Measurements from ENCODE around the gene CEP152. TPM values are rescaled to one million over a fixed set of nuclear protein-coding genes. Genes with fewer than 3 reads are reported as not detected.
"Not testable (repeated sequence)": the region's sequence is repeated elsewhere in the genome, so short reads cannot be mapped to it uniquely, and the experiment has no call there.

The CEP152 gene
- total RNA-seq, 5 donors from 2014 or later (not counting 1 experiment from before 2014, with no cell fraction given), result 6.6 to 11.4 (median 10.3) TPM

- Mint-ChIP-seq H3K27me3 (no peaks in the 10 kb centered on the region), H3K36me3 (peaks cover 36% of the 10 kb centered on the region), H3K4me1 (peaks cover 13 to 30% (median 18%) of the 10 kb centered on the region in 3 donors), H3K4me3 (no peak overlapping the region), H3K27ac (peak overlapping the region in 1 of 2 donors; percentile 69), H3K9me3 (no peaks in the 10 kb centered on the region)
- ATAC-seq (replicated peaks in 1 of 4), result peak in 2 of 4 experiments; percentile 43 to 70
- H3K4me3 ChIP-seq (ENCODE audit: control insufficient read depth in 1 of 2, extremely low read depth in 1 of 2, low read length in 1 of 2), result no peak overlapping the region
- H3K4me1 ChIP-seq (ENCODE audit: control insufficient read depth in 1 of 2, extremely low read depth in 1 of 2, insufficient read depth in 2 of 2, low read length in 2 of 2), result no peaks in the 10 kb centered on the region
- no peaks in the 10 kb centered on the region for H3K27me3 ChIP-seq (replicated peaks in 1 of 2; ENCODE audit: control insufficient read depth in 2 of 2, extremely low read depth in 1 of 2, insufficient read depth in 2 of 2, low read length in 1 of 2)
- 29% methylated on average over 1 of the region's 3 CpGs for WGBS (ENCODE audit: insufficient coverage)
- no peaks in the 10 kb centered on the region for H3K9me3 ChIP-seq
- CTCF ChIA-PET, result no interaction called here
- peaks cover 0 to 9% of the 10 kb centered on the region in 2 donors for H3K36me3 ChIP-seq (ENCODE audit: control insufficient read depth in 2 of 2, extremely low read depth in 1 of 2, insufficient read depth in 1 of 2, low read length in 1 of 2)
- no peak for DNase-seq
- POLR2A ChIA-PET, result no interaction called here
- no peak overlapping the region for H3K27ac ChIP-seq (ENCODE audit: low read length)
Measured at GRCh38 chr15:48796930-48797329, 13.9 kb downstream of the CEP152 start.

GRCh38 chr15:48796521-48796920 is 14.3 kb downstream of the CEP152 start:
- Histone ChIP-seq H3K27me3 (replicated peaks in 1 of 2; ENCODE audit: control insufficient read depth in 2 of 2, extremely low read depth in 1 of 2, insufficient read depth in 2 of 2, low read length in 1 of 2) (no peaks in the 10 kb centered on the region), H3K4me3 (ENCODE audit: control insufficient read depth in 1 of 2, extremely low read depth in 1 of 2, low read length in 1 of 2) (no peak overlapping the region), H3K4me1 (ENCODE audit: control insufficient read depth in 1 of 2, extremely low read depth in 1 of 2, insufficient read depth in 2 of 2, low read length in 2 of 2) (no peaks in the 10 kb centered on the region), H3K9me3 (no peaks in the 10 kb centered on the region), H3K27ac (ENCODE audit: low read length) (no peak overlapping the region), H3K36me3 (ENCODE audit: control insufficient read depth in 2 of 2, extremely low read depth in 1 of 2, insufficient read depth in 1 of 2, low read length in 1 of 2) (peaks cover 0 to 9% of the 10 kb centered on the region in 2 donors)
- H3K4me3 Mint-ChIP-seq, result no peak overlapping the region
- H3K9me3 Mint-ChIP-seq, result no peaks in the 10 kb centered on the region
- H3K27ac Mint-ChIP-seq, result peak overlapping the region in 1 of 2 donors; percentile 69
- H3K36me3 Mint-ChIP-seq, result peaks cover 36% of the 10 kb centered on the region
- H3K4me1 Mint-ChIP-seq, result peaks cover 13 to 30% (median 18%) of the 10 kb centered on the region in 3 donors
- ATAC-seq (replicated peaks in 1 of 4) (no peak), DNase-seq (no peak)
- H3K27me3 Mint-ChIP-seq, result no peaks in the 10 kb centered on the region
- CTCF ChIA-PET, result no interaction called here
- POLR2A ChIA-PET, result no interaction called here
- no CpG with 5 or more reads among the region's 3 CpGs for WGBS (ENCODE audit: insufficient coverage)

- Mint-ChIP-seq H3K9me3 (no peaks in the 10 kb centered on the region), H3K4me3 (no peak overlapping the region), H3K27ac (no peak overlapping the region), H3K27me3 (no peaks in the 10 kb centered on the region), H3K36me3 (peaks cover 38% of the 10 kb centered on the region), H3K4me1 (peaks cover 13 to 25% (median 13%) of the 10 kb centered on the region in 3 donors)
- ChIA-PET POLR2A (no interaction called here), CTCF (no interaction called here)
- Histone ChIP-seq H3K4me1 (ENCODE audit: control insufficient read depth in 1 of 2, extremely low read depth in 1 of 2, insufficient read depth in 2 of 2, low read length in 2 of 2) (no peaks in the 10 kb centered on the region), H3K36me3 (ENCODE audit: control insufficient read depth in 2 of 2, extremely low read depth in 1 of 2, insufficient read depth in 1 of 2, low read length in 1 of 2) (peaks cover 0 to 9% of the 10 kb centered on the region in 2 donors), H3K9me3 (no peaks in the 10 kb centered on the region), H3K27ac (ENCODE audit: low read length) (no peak overlapping the region), H3K4me3 (ENCODE audit: control insufficient read depth in 1 of 2, extremely low read depth in 1 of 2, low read length in 1 of 2) (no peak overlapping the region), H3K27me3 (replicated peaks in 1 of 2; ENCODE audit: control insufficient read depth in 2 of 2, extremely low read depth in 1 of 2, insufficient read depth in 2 of 2, low read length in 1 of 2) (no peaks in the 10 kb centered on the region)
- ATAC-seq (replicated peaks in 1 of 4), result no peak
- 83% methylated on average over 1 of the region's 3 CpGs for WGBS (ENCODE audit: insufficient coverage)
- DNase-seq, result no peak
Measured at GRCh38 chr15:48795901-48796300, 15.0 kb downstream of the CEP152 start.

- Histone ChIP-seq H3K9me3 (no peaks in the 10 kb centered on the region), H3K36me3 (ENCODE audit: control insufficient read depth in 2 of 2, extremely low read depth in 1 of 2, insufficient read depth in 1 of 2, low read length in 1 of 2) (peaks cover 3 to 14% of the 10 kb centered on the region in 2 donors), H3K4me3 (ENCODE audit: control insufficient read depth in 1 of 2, extremely low read depth in 1 of 2, low read length in 1 of 2) (no peak overlapping the region), H3K4me1 (ENCODE audit: control insufficient read depth in 1 of 2, extremely low read depth in 1 of 2, insufficient read depth in 2 of 2, low read length in 2 of 2) (no peaks in the 10 kb centered on the region), H3K27me3 (replicated peaks in 1 of 2; ENCODE audit: control insufficient read depth in 2 of 2, extremely low read depth in 1 of 2, insufficient read depth in 2 of 2, low read length in 1 of 2) (no peaks in the 10 kb centered on the region), H3K27ac (ENCODE audit: low read length) (no peak overlapping the region)
- DNase-seq (no peak), ATAC-seq (replicated peaks in 1 of 4) (no peak)
- Mint-ChIP-seq H3K4me3 (no peak overlapping the region), H3K4me1 (peaks cover 13 to 25% (median 13%) of the 10 kb centered on the region in 3 donors), H3K9me3 (no peaks in the 10 kb centered on the region), H3K27me3 (no peaks in the 10 kb centered on the region), H3K36me3 (peaks cover 48% of the 10 kb centered on the region), H3K27ac (peak overlapping the region in 1 of 2 donors; percentile 62)
- POLR2A ChIA-PET, result no interaction called here
- WGBS (ENCODE audit: insufficient coverage), result no CpG with 5 or more reads among the region's 2 CpGs
- CTCF ChIA-PET, result no interaction called here
Measured at GRCh38 chr15:48794697-48795134, 16.2 kb downstream of the CEP152 start.

GRCh38 chr15:48792408-48792807 is 18.5 kb downstream of the CEP152 start:
- Histone ChIP-seq H3K4me3 (ENCODE audit: control insufficient read depth in 1 of 2, extremely low read depth in 1 of 2, low read length in 1 of 2) (no peak overlapping the region), H3K4me1 (ENCODE audit: control insufficient read depth in 1 of 2, extremely low read depth in 1 of 2, insufficient read depth in 2 of 2, low read length in 2 of 2) (no peaks in the 10 kb centered on the region), H3K27me3 (replicated peaks in 1 of 2; ENCODE audit: control insufficient read depth in 2 of 2, extremely low read depth in 1 of 2, insufficient read depth in 2 of 2, low read length in 1 of 2) (no peaks in the 10 kb centered on the region), H3K9me3 (no peaks in the 10 kb centered on the region), H3K36me3 (ENCODE audit: control insufficient read depth in 2 of 2, extremely low read depth in 1 of 2, insufficient read depth in 1 of 2, low read length in 1 of 2) (peaks cover 6 to 21% of the 10 kb centered on the region in 2 donors), H3K27ac (ENCODE audit: low read length) (no peak overlapping the region)
- Mint-ChIP-seq H3K36me3 (peaks cover 62% of the 10 kb centered on the region), H3K27ac (no peak overlapping the region), H3K4me1 (peaks cover 4 to 18% (median 11%) of the 10 kb centered on the region in 3 donors), H3K9me3 (no peaks in the 10 kb centered on the region), H3K4me3 (no peak overlapping the region), H3K27me3 (no peaks in the 10 kb centered on the region)
- no peak for DNase-seq
- ChIA-PET POLR2A (interaction anchor here in 1 of 2 donors (0.7 kb wide), 1 partner anchor 829 kb away, joined by 3 read pairs; the partner anchor contains the start of gene DTWD1), CTCF (interaction anchor here in 1 of 2 donors (0.7 kb wide), 1 partner anchor 17 kb away, joined by 12 read pairs; no protein-coding TSS in a partner anchor)
- WGBS (ENCODE audit: insufficient coverage), result no CpG with 5 or more reads among the region's 3 CpGs
- no peak for ATAC-seq (replicated peaks in 1 of 4)

- H3K27ac ChIP-seq (ENCODE audit: low read length); H3K27me3 Mint-ChIP-seq; H3K9me3 ChIP-seq; POLR2A ChIA-PET; H3K9me3 Mint-ChIP-seq; DNase-seq; ATAC-seq (replicated peaks in 1 of 4); H3K4me1 ChIP-seq (ENCODE audit: control insufficient read depth in 1 of 2, extremely low read depth in 1 of 2, insufficient read depth in 2 of 2, low read length in 2 of 2); H3K4me3 ChIP-seq (ENCODE audit: control insufficient read depth in 1 of 2, extremely low read depth in 1 of 2, low read length in 1 of 2); H3K27me3 ChIP-seq (replicated peaks in 1 of 2; ENCODE audit: control insufficient read depth in 2 of 2, extremely low read depth in 1 of 2, insufficient read depth in 2 of 2, low read length in 1 of 2); H3K4me1 Mint-ChIP-seq; H3K27ac Mint-ChIP-seq; H3K4me3 Mint-ChIP-seq: not testable (repeated sequence)
- peaks cover 56% of the 10 kb centered on the region for H3K36me3 Mint-ChIP-seq
- H3K36me3 ChIP-seq (ENCODE audit: control insufficient read depth in 2 of 2, extremely low read depth in 1 of 2, insufficient read depth in 1 of 2, low read length in 1 of 2), result peaks cover 9 to 18% of the 10 kb centered on the region in 2 donors
- CTCF ChIA-PET, result interaction anchor here in 1 of 2 donors (0.6 kb wide), 1 partner anchor 12 kb away, joined by 4 read pairs; no protein-coding TSS in a partner anchor
- 97% methylated on average over 11 of the region's 12 CpGs for WGBS (ENCODE audit: insufficient coverage)
Measured at GRCh38 chr15:48790466-48791115, 20.3 kb downstream of the CEP152 start.

Data from T-cell (primary cell).